HG03175 (cell line): ENCODE measurements around the gene CCDC87.
A peak's percentile ranks its signal among the peaks of the same experiment; 100 is the strongest.
"Not testable (repeated sequence)": the region's sequence is repeated elsewhere in the genome, so short reads cannot be mapped to it uniquely, and the experiment has no call there.

Experiments used
- ATAC-seq: cut with Tn5 transposase; IDR thresholded peaks from one replicate; pipeline ENCODE4 v1.9.1; 2021; ENCODE audit warnings: mild to moderate bottlenecking, moderate library complexity; ENCODE audit not compliant: unreplicated experiment

The CCDC87 gene

GRCh38 chr11:66556086-66556485, 36.8 kb downstream of the CCDC87 start:
- ATAC-seq = no peak

DNA sequence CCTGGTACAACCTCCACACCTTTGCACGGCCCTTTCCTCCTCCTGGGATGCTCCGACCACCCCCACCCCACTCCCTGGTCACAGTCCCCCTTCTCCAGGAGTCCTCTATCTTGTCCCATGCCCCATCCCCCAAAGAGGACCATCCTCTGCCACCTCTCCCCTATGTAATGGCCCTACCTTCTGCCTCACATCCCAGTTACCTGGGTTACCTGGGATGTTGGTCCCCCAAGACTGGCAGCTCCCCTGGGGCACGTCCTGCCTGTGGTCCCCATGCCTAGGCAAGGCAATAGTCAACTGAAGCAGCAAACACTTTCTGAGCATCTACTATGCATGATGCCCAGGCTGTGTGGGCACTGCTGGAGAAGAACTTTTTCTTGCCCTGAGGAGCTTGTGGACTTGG, 37.4 kb downstream of the CCDC87 start:
- no peak for ATAC-seq

DNA sequence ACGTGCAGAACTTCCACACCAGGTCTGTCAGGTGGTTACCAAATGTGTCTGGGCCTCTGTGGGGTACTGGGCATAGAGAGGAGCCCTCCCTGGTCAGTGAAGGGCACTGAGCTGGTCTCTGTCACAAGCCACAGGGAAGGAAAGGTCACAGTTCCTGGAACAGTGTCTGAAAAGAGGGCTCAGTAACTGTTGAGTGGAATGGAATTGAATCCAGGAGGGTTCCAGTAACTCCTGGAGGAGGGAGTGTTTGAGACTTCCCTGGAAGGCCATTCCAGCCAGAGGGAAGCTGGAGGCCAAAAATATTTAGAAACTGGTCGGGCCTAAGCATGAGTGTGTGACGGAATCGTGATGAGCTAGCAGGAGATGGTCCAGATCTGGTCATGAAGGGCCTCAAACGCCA, 38.3 kb downstream of the CCDC87 start:
- ATAC-seq = no peak

- ATAC-seq = no peak
Measured at GRCh38 chr11:66550887-66551286, 42.0 kb downstream of the CCDC87 start.

DNA sequence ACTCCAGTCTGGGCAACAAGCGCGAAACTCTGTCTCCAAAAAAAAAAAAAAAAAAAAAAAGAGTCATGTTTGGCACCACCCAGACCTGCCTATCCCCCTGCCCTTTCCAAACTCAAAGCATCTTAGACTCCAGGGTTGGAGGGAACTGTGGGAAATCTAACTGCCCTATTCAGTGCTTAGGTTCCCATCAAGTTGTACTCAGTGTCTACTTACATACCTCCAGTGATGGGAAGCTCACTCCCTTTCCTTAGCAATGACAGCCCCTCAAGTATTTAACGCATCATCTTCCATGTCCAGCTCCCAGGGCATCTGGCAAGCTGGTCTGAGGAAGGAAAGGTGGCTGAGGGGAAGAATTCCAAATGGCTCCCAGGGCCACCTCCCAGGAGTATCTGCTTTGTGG, 43.2 kb downstream of the CCDC87 start:
- ATAC-seq = no peak

DNA sequence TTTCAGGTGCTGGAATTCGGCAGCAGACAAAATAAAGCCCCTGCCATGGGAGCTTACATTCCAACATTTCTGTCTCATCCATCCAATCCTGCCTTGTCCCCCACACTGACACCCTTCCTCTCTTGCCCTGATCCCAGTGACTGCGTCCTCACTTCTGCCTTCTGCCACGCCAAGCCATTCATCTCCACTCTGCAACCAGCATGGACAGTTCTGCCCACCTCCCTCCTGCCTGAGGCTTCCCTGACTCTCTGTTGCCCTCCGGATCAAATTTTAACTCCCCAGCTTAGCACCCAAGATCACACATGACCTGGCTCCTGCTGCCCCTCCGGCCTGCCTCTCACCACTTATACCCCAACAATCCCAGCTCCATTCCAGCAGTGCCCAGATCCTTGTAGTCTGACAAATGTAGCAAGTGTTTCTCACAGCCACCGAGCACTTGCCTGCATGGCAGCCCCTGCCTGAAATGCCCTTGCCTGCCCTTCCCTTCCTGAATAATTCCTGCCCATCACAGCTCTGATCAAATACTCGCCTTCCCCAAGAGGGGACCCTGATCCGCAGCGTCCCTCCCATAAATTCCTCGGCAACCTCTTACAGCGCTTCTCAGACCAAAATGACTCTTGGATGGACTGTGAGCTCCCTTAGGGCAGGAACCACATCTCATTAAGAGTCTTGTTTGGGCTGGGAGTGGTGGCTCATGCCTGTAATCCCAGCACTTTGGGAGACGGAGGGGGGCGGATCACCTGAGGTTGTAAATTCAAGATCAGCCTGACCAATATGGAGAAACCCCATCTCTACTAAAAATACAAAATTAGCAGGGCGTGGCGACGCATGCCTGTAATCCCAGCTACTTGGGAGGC, 43.9 kb downstream of the CCDC87 start:
- no peak for ATAC-seq

- ATAC-seq = no peak
Measured at GRCh38 chr11:66548041-66548440, 44.8 kb downstream of the CCDC87 start.

DNA sequence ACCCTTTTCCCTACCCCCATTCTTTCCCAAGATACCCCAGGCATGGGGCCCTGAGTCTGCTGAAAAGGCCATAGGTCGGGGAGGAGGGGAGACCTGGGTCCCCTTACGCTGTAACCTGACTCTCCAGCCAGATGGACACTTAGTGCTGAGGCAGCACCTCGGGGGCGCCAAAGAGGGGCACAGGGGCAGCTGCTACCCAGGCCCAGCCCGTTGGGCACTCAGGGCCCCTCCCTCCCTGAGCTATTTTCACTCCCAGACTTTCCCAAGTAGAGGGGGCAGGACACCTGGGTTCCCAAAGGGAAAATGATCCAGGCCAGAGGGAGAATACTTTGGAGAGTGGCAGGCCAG, 45.2 kb downstream of the CCDC87 start:
- ATAC-seq = no peak

GRCh38 chr11:66546966-66547661, 45.7 kb downstream of the CCDC87 start:
- ATAC-seq = no peak

DNA sequence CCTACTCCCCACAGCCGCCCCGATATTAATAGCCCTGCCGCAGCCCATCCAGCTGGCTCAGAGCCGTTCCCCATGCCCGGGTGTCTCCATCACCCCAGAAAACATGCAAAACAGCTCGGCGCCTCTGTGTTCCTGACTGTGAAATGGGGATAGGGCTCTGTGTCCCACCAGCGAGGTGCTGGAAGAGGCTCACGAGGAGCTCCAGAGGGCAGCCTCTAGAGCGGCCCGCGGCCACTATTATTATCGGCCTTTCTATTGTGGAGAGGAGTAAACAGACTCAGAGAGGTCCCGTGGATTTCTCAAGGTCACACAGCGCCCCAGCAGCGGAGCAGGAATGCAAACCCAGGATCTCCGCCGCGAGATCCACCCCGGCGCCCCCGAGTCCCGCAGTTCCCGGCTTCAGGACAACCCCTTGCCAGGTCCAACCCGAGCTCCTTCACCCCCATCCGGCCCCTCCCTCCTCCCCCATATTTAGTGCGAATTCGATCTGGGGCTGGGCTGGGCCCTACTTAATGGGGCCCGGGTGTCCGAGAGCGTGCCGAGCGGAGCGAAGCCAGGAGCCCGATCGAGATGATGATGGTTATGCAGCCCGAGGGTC, 46.4 kb downstream of the CCDC87 start, which contains the start of gene ACTN3:
Gene ACTN3, plus strand, starts transcription at position 536 of the 598 bp plus-strand sequence. Its CDS starts 35 bp downstream, at position 571.
- no peak for ATAC-seq

DNA sequence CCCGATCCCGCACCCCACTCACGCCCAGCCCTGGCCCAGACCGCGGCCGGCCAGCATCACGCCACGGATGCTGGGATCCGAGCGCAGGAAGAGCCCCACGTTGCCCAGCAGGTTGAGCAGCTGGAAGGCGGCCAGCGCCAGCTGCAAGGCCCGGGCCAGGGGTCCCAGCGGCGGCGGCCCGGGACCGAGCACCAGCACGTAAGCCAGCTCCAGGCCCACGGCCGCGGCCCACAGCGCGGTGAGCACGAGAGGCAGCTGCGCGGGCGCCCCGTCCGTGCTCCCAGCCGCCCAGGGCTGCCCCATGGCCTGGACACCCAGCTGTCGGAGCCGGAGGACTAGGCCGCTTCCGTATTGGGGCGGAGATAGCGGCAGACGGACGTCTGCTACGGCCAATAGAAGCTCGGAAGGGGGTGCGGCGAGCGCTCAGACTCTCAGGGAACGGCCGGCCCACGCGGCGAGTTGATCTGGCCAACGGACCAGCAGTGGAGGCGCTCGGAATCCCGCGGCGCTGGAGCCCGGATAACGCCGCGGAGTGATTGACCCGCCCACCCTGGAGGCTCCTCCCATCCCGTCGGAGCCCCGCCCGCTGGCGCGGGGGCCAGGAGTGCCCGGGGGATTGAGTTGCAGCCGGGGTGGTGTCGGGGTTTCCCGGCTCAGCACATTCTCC, 47.0 kb downstream of the CCDC87 start, which contains the start of gene ZDHHC24:
Gene ZDHHC24, minus strand, starts transcription at position 348 of the 667 bp plus-strand sequence. Its CDS starts 45 bp downstream, at position 303.
- peak; percentile 77 for ATAC-seq

DNA sequence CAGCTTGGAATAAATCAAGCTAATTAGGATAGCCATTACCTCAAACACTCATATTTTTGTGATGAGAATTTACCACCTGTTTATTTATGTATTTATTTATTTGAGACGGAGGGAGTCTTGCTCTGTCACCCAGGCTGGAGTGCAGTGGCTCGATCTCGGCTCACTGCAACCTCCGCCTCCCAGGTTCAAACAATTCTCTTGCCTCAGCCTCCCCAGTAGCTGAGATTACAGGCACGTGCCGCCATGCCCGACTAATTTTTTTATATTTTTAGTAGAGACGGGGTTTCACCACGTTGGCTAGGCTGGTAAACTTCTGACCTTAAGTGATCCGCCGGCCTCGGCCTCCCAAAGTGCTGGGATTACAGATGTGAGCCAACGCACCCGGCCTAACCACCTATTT, 47.9 kb downstream of the CCDC87 start:
- not testable (repeated sequence) for ATAC-seq

DNA sequence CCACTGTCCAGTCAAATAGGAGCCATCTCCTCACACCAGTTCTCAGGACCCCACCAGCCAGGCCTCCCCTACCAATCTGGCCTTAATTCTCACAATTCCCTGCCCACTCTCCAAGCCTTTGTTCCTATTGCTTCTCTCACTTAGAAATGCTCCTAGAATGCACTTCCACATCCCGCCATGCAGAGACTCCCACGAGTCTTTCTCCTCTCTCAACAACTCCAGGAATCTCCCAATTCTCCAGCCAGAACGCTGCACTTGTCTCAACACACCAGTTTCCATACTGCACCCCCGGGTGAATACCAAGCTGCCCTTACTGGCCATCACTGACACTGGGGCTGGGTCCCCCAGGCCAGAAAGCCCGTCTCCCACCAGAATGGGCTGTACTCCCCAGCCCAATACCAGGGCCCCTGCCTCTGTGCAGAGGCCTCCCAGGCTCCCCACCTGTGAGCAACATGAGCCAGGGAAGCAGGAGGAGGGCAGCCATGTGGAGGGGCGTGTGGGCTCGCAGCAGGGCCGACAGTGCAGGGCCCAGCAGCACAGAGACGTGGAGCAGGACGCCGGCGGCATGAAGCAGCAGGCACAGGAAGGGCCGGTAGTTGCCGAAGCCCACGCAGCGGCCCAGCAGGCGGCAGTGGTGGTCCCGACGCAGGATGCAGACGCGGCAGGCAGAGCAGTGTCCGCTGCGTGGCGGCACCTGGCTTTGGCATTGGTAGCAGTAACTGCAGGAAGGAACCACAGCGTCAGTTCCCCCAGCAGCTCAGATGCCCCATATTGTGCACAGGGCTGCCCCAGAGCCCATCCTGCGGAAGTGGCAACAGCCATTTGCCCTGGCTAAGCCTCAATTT, 49.4 kb downstream of the CCDC87 start:
- no peak for ATAC-seq

DNA sequence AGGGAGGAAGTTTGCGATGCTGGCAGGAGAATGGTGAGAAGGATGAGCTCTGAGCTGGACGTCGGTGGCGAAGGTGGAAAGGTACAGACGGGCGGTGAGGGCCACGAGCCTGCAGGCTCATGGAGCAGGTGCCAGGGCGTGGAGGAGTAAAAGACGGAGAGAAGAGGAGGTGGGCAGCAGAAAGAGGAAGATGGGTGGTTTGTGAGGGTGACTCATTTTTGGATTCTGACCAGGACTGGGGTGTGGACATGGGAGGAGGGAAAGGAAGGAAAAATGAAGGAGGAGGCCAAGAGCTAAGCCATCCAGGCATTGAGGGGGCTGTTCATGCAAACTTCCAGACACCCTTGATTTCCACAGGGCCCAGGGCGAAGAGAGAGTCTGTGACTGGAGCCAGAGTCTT, 50.5 kb downstream of the CCDC87 start:
- ATAC-seq = no peak

DNA sequence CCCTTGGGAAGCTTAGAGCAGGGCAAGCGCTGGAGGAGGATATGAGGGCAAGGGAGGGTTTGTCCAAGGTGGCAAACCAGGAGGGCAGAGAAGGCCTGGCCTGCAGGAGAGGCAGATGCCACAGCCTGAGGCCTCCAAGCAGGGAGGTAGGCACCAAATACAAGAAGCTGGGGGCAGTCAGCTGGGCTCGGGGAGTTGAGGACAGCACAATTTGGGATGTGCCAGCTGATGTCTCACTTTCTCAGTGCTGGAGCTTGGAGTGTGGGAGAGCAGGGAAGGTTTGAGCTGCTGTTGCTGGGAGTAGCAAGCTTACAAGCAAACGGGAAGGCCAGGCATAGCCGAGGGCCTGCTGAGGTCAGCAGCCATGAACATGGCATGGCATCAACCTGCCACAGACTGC, 51.0 kb downstream of the CCDC87 start:
- no peak for ATAC-seq

DNA sequence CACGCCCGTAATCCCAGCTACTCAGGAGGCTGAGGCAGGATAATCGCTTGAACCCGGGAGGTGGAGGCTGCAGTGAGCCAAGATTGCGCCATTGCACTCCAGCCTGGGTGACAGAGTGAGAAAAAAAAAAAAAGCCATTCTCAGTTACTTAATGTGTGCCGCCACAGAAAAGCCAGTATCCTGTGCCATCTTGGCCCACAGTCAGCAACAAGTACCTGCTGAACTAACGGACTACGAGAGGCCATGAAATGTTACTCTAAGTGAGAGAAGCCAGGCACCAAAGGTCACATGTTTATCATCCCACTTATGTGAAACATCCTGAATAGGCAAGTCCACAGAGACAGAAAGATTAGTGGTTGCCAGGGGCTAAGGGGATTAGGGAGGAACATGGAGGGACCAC, 52.3 kb downstream of the CCDC87 start:
- ATAC-seq = not testable (repeated sequence)
